ENCODE data around the gene AUTS2. TPM values are rescaled to one million over a fixed set of nuclear protein-coding genes. Genes with fewer than 3 reads are reported as not detected.

Gene AUTS2
- total and polyA plus RNA-seq, 2 of the 8 experiments (the other 6 are each of a cell fraction or from before 2014, with no cell fraction given), result 25.9 to 101 TPM

DNA sequence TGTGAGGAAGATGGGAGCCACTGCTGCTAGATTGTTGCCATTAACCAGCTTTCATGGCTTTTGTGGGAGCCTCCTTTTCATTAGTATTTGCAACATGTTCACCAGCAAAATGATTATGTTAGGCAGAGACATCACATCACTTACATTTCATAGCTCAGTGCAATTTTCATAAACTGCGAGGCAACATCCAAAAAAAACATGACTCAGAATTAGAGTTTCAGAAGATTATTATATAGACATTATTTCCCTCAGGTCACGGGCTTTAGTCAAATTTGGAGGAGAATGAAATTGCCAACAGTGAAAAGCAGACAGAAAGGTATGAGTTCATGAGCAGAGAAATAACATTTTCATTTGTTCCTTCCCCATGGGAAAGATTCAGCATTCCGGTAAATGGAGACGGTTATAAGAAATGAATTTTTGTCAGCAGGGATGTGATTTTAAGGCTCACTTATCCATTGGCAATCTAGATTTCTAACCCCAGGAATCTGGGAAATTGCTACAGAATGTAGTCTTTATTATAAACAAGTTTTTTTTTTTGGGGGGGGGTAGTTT, 573.2 kb downstream of the AUTS2 start (continued):
- TF ChIP-seq CHD7 (IDR thresholded peaks at IDR 0.05; ENCODE audit: insufficient replicate concordance, low read length) (no peak), RBBP5 (IDR thresholded peaks at IDR 0.05; ENCODE audit: borderline replicate concordance, low read depth, low read length) (no peak)
